ENCODE measurements around the gene STX3.

The STX3 gene

DNA sequence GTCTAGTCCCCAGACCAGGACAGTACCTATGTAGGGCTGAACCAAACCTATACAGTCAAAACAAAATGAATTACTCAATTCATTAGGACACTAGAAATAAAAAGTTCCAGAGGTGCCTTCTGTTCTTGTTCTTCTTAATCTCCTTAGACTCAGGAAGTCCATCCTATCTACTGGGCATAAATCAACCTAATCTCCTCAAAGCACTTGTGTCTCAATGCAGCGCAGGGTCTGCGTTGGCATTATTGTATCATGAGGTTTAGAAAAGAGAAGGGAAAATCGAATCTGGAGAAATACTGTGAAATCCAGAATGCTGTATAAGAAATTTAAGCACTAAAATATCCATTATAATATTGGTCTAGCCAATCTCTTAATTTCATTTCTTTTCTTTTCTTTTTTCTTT is 39.1 kb upstream of the STX3 start:
- TF ChIP-seq, protein P1, sequence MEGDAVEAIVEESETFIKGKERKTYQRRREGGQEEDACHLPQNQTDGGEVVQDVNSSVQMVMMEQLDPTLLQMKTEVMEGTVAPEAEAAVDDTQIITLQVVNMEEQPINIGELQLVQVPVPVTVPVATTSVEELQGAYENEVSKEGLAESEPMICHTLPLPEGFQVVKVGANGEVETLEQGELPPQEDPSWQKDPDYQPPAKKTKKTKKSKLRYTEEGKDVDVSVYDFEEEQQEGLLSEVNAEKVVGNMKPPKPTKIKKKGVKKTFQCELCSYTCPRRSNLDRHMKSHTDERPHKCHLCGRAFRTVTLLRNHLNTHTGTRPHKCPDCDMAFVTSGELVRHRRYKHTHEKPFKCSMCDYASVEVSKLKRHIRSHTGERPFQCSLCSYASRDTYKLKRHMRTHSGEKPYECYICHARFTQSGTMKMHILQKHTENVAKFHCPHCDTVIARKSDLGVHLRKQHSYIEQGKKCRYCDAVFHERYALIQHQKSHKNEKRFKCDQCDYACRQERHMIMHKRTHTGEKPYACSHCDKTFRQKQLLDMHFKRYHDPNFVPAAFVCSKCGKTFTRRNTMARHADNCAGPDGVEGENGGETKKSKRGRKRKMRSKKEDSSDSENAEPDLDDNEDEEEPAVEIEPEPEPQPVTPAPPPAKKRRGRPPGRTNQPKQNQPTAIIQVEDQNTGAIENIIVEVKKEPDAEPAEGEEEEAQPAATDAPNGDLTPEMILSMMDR (conservative IDR thresholded peaks at IDR 0.05; ENCODE audit: low read depth, low read length), result no peak
- DNase-seq (ENCODE audit: low read depth), result no peak
- no peak overlapping the region for H3K4me3 ChIP-seq (ENCODE audit: low read depth, low read length)

DNA sequence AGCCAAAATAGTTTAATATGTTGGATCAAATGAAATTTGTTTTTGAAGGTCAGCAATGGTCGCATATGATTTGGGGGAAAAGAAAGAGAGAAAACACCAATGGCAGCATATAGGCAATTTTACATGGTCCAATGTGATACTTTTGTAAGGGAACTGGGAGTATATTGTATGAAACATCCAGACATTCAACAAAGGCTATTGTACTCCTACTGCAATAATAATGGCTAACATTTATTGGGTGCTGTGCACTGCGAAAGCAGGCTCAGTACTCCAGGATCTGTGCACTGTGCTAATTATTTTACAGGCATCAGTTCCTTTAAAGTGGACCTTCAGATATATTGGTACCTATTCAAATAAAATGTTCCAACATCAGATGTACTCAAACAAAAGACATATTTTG is 35.6 kb upstream of the STX3 start:
- TF ChIP-seq, protein P1 (conservative IDR thresholded peaks at IDR 0.05; ENCODE audit: low read depth, low read length), result no peak
- no peak for DNase-seq (ENCODE audit: low read depth)
- H3K4me3 ChIP-seq (ENCODE audit: low read depth, low read length), result no peak overlapping the region

DNA sequence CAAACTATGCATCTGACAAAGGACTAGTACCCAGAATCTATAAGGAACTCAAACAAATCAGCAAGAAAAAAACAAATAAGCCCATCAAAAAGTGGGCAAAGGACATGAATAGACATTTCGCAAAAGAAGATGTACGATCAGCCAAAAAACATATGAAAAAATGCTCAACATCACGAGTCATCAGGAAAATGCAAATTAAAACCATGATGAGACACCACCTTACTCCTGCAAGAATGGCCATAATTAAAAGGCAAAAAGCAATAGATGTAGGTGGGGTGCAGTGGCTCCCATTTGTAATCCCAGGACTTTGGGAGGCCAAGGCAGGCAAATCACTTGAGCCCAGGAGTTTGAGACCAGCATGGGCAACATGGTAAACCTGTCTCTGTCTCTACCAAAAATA is 31.1 kb upstream of the STX3 start:
- no peak overlapping the region for H3K4me3 ChIP-seq (ENCODE audit: low read depth, low read length)
- TF ChIP-seq, protein P1 (conservative IDR thresholded peaks at IDR 0.05; ENCODE audit: low read depth, low read length), result no peak
- no peak for DNase-seq (ENCODE audit: low read depth)

DNA sequence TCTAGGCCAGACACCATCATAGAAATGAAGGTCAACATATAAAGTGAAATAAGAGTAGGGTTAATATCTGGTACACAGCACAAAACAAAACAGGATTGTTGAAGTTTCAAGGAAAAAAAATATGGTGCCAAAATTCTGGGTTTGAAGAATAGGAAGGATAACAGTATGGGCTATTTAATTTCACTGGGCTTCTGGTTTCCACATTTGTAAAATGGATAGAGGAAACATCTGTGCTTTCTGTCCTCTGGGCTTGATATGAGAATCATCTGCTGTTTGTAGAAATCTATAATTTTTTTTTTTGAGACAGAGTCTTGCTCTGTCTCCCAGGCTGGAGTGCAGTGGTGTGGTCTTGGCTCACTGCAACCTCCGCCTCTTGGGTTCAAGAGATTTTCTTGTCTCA is 27.8 kb upstream of the STX3 start:
- TF ChIP-seq, protein P1 (conservative IDR thresholded peaks at IDR 0.05; ENCODE audit: low read depth, low read length), result no peak
- no peak for DNase-seq (ENCODE audit: low read depth)
- H3K4me3 ChIP-seq (ENCODE audit: low read depth, low read length), result no peak overlapping the region

DNA sequence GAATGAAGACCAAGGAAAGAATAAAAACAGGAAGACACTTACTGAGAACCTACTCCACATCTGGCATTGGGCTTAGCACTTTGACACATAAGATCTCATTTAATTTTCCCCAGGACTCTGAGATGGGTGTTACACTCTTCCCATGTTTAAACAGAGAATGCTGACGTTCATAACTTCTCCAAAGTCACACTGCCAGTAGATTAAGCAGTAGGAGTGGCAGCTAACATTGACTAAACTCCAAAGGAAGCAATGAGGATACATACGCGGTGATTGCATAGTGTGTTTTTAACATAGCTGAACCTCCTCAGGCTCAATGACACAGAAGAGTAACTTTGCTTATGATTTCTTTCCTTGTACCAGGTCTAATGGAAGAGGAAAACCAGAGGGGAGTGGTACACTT is 27.0 kb upstream of the STX3 start:
- DNase-seq (ENCODE audit: low read depth), result no peak
- H3K4me3 ChIP-seq (ENCODE audit: low read depth, low read length), result no peak overlapping the region
- TF ChIP-seq, protein P1 (conservative IDR thresholded peaks at IDR 0.05; ENCODE audit: low read depth, low read length), result no peak

DNA sequence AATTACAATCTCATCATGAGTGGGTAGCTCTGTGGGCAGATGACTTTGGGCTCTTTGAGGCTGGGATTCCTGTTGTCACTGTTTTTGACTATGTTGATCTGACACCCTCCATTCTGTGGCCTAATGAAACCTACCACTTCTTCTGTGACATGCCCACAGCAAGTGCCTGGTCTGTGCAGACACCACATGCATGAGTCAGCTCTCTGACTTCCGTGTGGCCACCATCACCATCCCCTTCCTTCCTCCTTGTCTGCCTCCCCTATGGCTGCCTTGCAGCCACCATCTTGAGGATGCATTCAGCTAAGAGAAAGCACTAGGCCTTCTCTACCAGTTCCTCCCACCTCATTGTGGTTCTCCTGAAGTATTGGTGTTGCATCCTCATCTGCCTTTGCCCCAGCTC is 26.3 kb upstream of the STX3 start:
- H3K4me3 ChIP-seq (ENCODE audit: low read depth, low read length), result no peak overlapping the region
- no peak for DNase-seq (ENCODE audit: low read depth)
- TF ChIP-seq, protein P1 (conservative IDR thresholded peaks at IDR 0.05; ENCODE audit: low read depth, low read length), result no peak

DNA sequence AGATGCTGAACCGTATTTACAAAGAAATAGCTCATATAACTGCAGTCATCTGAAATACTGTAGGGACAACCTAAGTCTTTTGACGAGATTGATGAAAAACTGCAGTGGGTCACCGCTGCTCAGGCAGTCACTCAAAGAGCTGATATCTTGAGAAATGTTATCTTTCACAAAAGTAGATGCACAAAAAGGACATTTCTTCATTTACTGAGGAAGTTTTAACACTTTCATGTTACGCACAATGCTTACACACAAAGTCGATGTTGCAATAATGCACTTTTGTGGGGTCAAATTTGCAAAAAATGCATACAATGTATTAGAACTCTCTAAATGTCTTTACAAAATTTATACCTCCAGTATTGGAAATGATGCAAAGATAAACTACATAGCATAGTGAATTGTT is 25.3 kb upstream of the STX3 start:
- TF ChIP-seq, protein P1 (conservative IDR thresholded peaks at IDR 0.05; ENCODE audit: low read depth, low read length), result no peak
- H3K4me3 ChIP-seq (ENCODE audit: low read depth, low read length), result no peak overlapping the region
- DNase-seq (ENCODE audit: low read depth), result no peak
